GM20431 (cell line): Measurements from ENCODE around the gene SLC25A21.
"Not testable (repeated sequence)": the region's sequence is repeated elsewhere in the genome, so short reads cannot be mapped to it uniquely, and the experiment has no call there.

Experiments
- in situ Hi-C: fragments of 300-500 bp; cut with MseI, MboI; formaldehyde crosslinking; loops from one replicate; pipeline ENCODE4 v1.15.0; 2020; ENCODE audit warnings: low sequenced_read_pairs; ENCODE audit not compliant: unreplicated experiment

The SLC25A21 gene

GRCh38 chr14:37018571-37019240 lies 153.7 kb downstream of the SLC25A21 start:
- in situ Hi-C loops: no loop called here

GRCh38 chr14:37013078-37013477 lies 159.3 kb downstream of the SLC25A21 start:
- in situ Hi-C loops: no loop called here

- in situ Hi-C loops: no loop called here
Measured at GRCh38 chr14:36998686-36999085, 173.7 kb downstream of the SLC25A21 start.

- in situ Hi-C loops: no loop called here
Measured at GRCh38 chr14:36997843-36998242, 174.6 kb downstream of the SLC25A21 start.

GRCh38 chr14:36996857-36997590 lies 175.4 kb downstream of the SLC25A21 start:
- in situ Hi-C loops: no loop called here

- in situ Hi-C loops: no loop called here
Measured at GRCh38 chr14:36996133-36996856, 176.1 kb downstream of the SLC25A21 start.

- in situ Hi-C loops: no loop called here
Measured at GRCh38 chr14:36989806-36990205, 182.6 kb downstream of the SLC25A21 start.

- in situ Hi-C loops: no loop called here
Measured at GRCh38 chr14:36988989-36989388, 183.4 kb downstream of the SLC25A21 start.

- in situ Hi-C loops: no loop called here
Measured at GRCh38 chr14:36988568-36988967, 183.8 kb downstream of the SLC25A21 start.

- in situ Hi-C loops: no loop called here
Measured at GRCh38 chr14:36986407-36986806, 186.0 kb downstream of the SLC25A21 start.

- in situ Hi-C loops: no loop called here
Measured at GRCh38 chr14:36981832-36982529, 190.4 kb downstream of the SLC25A21 start.

GRCh38 chr14:36980413-36980812 lies 192.0 kb downstream of the SLC25A21 start:
- in situ Hi-C loops: not testable (repeated sequence)

GRCh38 chr14:36979863-36980262 lies 192.5 kb downstream of the SLC25A21 start:
- in situ Hi-C loops: no loop called here

- in situ Hi-C loops: no loop called here
Measured at GRCh38 chr14:36976571-36977023, 195.8 kb downstream of the SLC25A21 start.

GRCh38 chr14:36975834-36976233 lies 196.6 kb downstream of the SLC25A21 start:
- in situ Hi-C loops: no loop called here

GRCh38 chr14:36974985-36975384 lies 197.4 kb downstream of the SLC25A21 start:
- in situ Hi-C loops: no loop called here

- in situ Hi-C loops: no loop called here
Measured at GRCh38 chr14:36973806-36974442, 198.5 kb downstream of the SLC25A21 start.

- in situ Hi-C loops: no loop called here
Measured at GRCh38 chr14:36971263-36971855, 201.0 kb downstream of the SLC25A21 start.

- in situ Hi-C loops: no loop called here
Measured at GRCh38 chr14:36967892-36968555, 204.4 kb downstream of the SLC25A21 start.
